ENCODE results near the gene HGF. TPM values are rescaled to one million over a fixed set of nuclear protein-coding genes. Genes with fewer than 3 reads are reported as not detected.

Gene HGF
- total and polyA plus RNA-seq, 2 of the 8 experiments (the other 6 are each of a cell fraction or from before 2014, with no cell fraction given): 0.05 to 0.60 TPM

DNA sequence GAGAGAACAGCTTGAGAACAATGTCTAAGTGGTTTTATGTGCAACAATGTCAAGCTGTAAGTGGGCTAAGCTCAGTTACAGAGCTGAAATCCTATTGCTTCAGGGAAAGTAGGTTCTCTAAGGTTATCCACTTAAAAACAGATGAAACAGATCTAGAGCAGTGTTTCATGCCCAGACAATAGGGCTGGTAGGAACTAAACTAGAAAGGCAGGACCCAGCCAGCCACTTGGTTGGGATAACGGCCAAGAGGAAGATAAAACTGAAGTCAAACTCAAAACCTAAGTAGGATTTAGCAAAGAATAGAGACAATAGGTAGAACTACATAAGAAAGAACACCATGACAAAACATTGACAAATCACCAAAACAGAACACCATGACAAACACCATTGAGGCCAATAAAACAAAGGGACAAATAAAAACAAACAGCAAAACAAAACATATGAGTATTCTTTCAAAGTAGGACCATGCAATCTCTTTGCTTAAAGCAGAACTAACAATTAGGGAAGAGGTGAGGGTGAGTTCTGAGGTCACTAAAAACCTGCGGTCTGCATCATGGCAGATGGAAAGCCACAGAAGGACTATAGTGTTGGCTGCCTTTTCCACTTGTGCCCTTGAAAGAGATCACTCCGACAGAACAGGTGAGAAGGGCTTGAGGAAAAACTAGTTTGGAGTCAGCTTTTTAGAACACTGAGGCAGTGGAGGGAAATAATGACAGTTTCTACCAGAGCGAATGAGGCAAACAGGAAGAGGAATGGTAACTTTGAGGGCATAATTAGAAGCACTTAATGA, 81.0 kb downstream of the HGF start:
- no peak overlapping the region for H3K14ac ChIP-seq (ENCODE audit: insufficient read length)
- H3K36me3 ChIP-seq (ENCODE audit: control insufficient read depth in 2 of 4, insufficient read depth in 4 of 4, low read length in 3 of 4): no peaks in the 10 kb centered on the region
- H3K79me1 ChIP-seq (ENCODE audit: low read depth, low read length): no peaks in the 10 kb centered on the region
- H2AFZ ChIP-seq (ENCODE audit: low read length): peak overlapping the region; percentile 80; the same call in 1 of the 2 replicates
- no peak overlapping the region for H3K9ac ChIP-seq (replicated peaks in 1 of 4; ENCODE audit: extremely low read depth in 1 of 4, low read depth in 3 of 4, low read length in 3 of 4)
- no peak for DNase-seq (ENCODE audit: low read depth in 1 of 2, low spot score in 2 of 2)
- H3K18ac ChIP-seq (ENCODE audit: extremely low read depth, low read length): peak overlapping the region; percentile 34; the same call in 1 of the 2 replicates
- H2BK5ac ChIP-seq (ENCODE audit: low read depth, low read length): no peak overlapping the region
- H2BK20ac ChIP-seq (ENCODE audit: low read length): peak overlapping the region; percentile 86; the same call in 1 of the 2 replicates
- H3K79me2 ChIP-seq (ENCODE audit: control insufficient read depth in 1 of 2, insufficient read depth in 2 of 2, low read length in 2 of 2): no peaks in the 10 kb centered on the region
- no peak overlapping the region for H3K27ac ChIP-seq (ENCODE audit: low read depth, low read length)
- no peak overlapping the region for H3K4me3 ChIP-seq (ENCODE audit: extremely low read depth in 1 of 4, insufficient read depth in 2 of 4, low read depth in 3 of 4, low read length in 4 of 4)
- H3K23me2 ChIP-seq (ENCODE audit: low read depth, low read length): no peaks in the 10 kb centered on the region; the same call in 1 of the 2 replicates
- peaks cover 0 to 11% (median 7%) of the 10 kb centered on the region in 4 experiments; a peak in 3 of 7 replicates for H3K4me1 ChIP-seq (replicated peaks in 1 of 4; ENCODE audit: control insufficient read depth in 3 of 4, insufficient read depth in 4 of 4, low read length in 3 of 4)
- no peak overlapping the region for H3K4ac ChIP-seq (replicated peaks; ENCODE audit: insufficient read length, low read depth, low read length)
- WGBS, 2 experiments (ENCODE audit: extremely low coverage in 1 of 2, insufficient coverage in 1 of 2, insufficient read length in 1 of 2, insufficient replicate concordance in 2 of 2, low coverage in 1 of 2, low lambda C conversion rate in 2 of 2, missing lambda C conversion rate in 1 of 2): 79% methylated on average over 4 of the region's 4 CpGs; no CpG with 5 or more reads in 1 of the 2 experiments
- ChIA-PET CTCF (ENCODE audit: partially characterized antibody) (interaction anchor here (0.6 to 1.9 kb wide), 2 partner anchors 16 to 89 kb away, joined by 3 to 4 read pairs; no protein-coding TSS in a partner anchor), POLR2A (ENCODE audit: partially characterized antibody) (no interaction called here)
- H3K23ac ChIP-seq (ENCODE audit: insufficient read length): no peak overlapping the region
- no peak overlapping the region for H3K56ac ChIP-seq (replicated peaks; ENCODE audit: insufficient read length, low read depth, low read length)
- H2BK15ac ChIP-seq (ENCODE audit: low read length): no peak overlapping the region
- no peak overlapping the region for H4K8ac ChIP-seq (ENCODE audit: extremely low read depth, insufficient read depth, low read length)
- H3K4me2 ChIP-seq (ENCODE audit: insufficient read depth in 1 of 2, low read depth in 2 of 2, low read length in 2 of 2): no peak overlapping the region; a peak in 1 of 4 replicates
- no peak overlapping the region for H4K91ac ChIP-seq (replicated peaks; ENCODE audit: insufficient read length, low read length)
- peak overlapping the region; percentile 52; the same call in 1 of the 2 replicates for H2BK12ac ChIP-seq (ENCODE audit: low read depth, low read length)
- no peaks in the 10 kb centered on the region for H3K27me3 ChIP-seq (replicated peaks in 1 of 4; ENCODE audit: control insufficient read depth in 3 of 4, extremely low read depth in 1 of 4, insufficient read depth in 3 of 4, low read length in 3 of 4)
- H4K5ac ChIP-seq (ENCODE audit: insufficient read length, low read depth, low read length): no peak overlapping the region
- FAIRE-seq: no peak
- H3K9me3 ChIP-seq (ENCODE audit: insufficient read depth in 2 of 2, low read depth in 1 of 2, low read length in 1 of 2): no peaks in the 10 kb centered on the region
- H2BK120ac ChIP-seq (replicated peaks; ENCODE audit: low read depth, low read length): no peak overlapping the region
- H2AK5ac ChIP-seq (ENCODE audit: low read depth, low read length): no peak overlapping the region
- no peaks in the 10 kb centered on the region for H4K20me1 ChIP-seq (replicated peaks in 1 of 2; ENCODE audit: control insufficient read depth in 1 of 2, insufficient read depth in 2 of 2, low read length in 2 of 2)
- TF ChIP-seq SP1 (IDR thresholded peaks at IDR 0.05; ENCODE audit: low read depth, low read length) (no peak), SUZ12 (IDR thresholded peaks at IDR 0.05; ENCODE audit: low read length) (no peak), TBP (IDR thresholded peaks at IDR 0.05; ENCODE audit: low read depth, low read length) (no peak), CEBPB (IDR thresholded peaks at IDR 0.05; ENCODE audit: low read depth, low read length) (no peak), BCL11A (IDR thresholded peaks at IDR 0.05; ENCODE audit: low read depth in 2 of 2, low read length in 2 of 2) (no peak), SIRT6 (IDR thresholded peaks at IDR 0.05; ENCODE audit: low read length) (no peak), EZH2 (IDR thresholded peaks at IDR 0.05; ENCODE audit: low read depth, low read length, severe bottlenecking) (no peak), GABPA (IDR thresholded peaks at IDR 0.05; ENCODE audit: borderline replicate concordance, insufficient read depth, low read length) (no peak), POLR2AphosphoS5 (IDR thresholded peaks at IDR 0.05; ENCODE audit: low read depth, low read length) (no peak), USF2 (IDR thresholded peaks at IDR 0.05; ENCODE audit: low read length) (no peak)
- TF ChIP-seq, protein P1, sequence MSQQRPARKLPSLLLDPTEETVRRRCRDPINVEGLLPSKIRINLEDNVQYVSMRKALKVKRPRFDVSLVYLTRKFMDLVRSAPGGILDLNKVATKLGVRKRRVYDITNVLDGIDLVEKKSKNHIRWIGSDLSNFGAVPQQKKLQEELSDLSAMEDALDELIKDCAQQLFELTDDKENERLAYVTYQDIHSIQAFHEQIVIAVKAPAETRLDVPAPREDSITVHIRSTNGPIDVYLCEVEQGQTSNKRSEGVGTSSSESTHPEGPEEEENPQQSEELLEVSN (IDR thresholded peaks at IDR 0.05): no peak
